Stomach (tissue), 4 donors: ENCODE data around the gene SERAC1.

Experiments
- POLR2A ChIP-seq, 4 donors: fragments of 450-650 bp; IDR thresholded peaks; one replicate each; pipeline ENCODE4 v1.6.1; 2016; ENCODE audit warnings: antibody characterized with exemption in 4 of 4, control low read depth in 2 of 4, mild to moderate bottlenecking in 1 of 4, moderate library complexity in 1 of 4
- POLR2AphosphoS5 ChIP-seq, 3 donors: sonication (generic); formaldehyde crosslinking; IDR thresholded peaks; one replicate each; pipeline ENCODE4 v1.6.1; 2016; ENCODE audit warnings: antibody characterized with exemption in 3 of 3
- TF ChIP-seq, protein P1 (sequence below), 7 experiments: fragments of 450-650 bp in 4 of 7; fragments of 200-600 bp in 3 of 7; sonication (generic) in 3 of 7; IDR thresholded peaks; one replicate each; pipeline ENCODE4 v1.5.1; 2016 to 2019; ENCODE audit warnings: antibody characterized with exemption in 7 of 7, control low read depth in 2 of 7, mild to moderate bottlenecking in 1 of 7

DNA sequence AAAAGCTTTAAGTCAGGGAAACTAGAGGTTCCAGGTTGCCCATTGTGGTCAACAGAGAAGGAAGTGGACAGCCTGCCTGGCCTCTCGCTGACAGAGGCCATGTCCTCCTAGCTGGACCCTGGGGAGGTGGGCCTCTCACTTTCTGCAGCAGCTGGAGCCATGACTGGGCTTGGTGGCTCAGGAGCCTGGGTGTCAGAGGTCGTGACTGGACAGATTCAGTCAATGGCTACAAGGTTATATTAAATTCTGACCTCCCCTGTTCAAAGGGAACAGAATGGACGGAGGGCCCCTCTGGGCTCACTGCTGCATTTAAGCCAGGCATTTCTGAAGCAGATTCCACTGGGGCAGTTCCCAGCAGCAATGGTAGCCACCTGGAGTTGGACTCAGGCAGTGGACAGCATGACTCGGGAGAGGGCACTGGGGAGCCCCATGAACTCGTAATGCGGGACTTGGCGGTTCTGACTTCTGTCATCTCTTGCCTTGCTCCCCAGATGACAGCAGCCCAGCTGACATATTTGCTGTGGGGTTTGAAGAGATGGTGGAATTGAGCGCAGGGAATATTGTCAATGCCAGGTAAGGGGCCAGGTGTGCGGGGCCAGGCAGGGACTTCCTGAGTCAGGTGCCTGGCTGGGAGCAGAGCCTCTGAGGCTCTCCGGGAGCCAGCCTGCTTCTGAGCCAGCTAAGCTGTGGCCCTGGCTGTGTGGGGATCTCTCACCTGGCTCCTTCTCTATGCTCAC lies 99.7 kb downstream of the SERAC1 start:
- TF ChIP-seq, protein P1, sequence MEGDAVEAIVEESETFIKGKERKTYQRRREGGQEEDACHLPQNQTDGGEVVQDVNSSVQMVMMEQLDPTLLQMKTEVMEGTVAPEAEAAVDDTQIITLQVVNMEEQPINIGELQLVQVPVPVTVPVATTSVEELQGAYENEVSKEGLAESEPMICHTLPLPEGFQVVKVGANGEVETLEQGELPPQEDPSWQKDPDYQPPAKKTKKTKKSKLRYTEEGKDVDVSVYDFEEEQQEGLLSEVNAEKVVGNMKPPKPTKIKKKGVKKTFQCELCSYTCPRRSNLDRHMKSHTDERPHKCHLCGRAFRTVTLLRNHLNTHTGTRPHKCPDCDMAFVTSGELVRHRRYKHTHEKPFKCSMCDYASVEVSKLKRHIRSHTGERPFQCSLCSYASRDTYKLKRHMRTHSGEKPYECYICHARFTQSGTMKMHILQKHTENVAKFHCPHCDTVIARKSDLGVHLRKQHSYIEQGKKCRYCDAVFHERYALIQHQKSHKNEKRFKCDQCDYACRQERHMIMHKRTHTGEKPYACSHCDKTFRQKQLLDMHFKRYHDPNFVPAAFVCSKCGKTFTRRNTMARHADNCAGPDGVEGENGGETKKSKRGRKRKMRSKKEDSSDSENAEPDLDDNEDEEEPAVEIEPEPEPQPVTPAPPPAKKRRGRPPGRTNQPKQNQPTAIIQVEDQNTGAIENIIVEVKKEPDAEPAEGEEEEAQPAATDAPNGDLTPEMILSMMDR (IDR thresholded peaks at IDR 0.05) = no peak
- TF ChIP-seq POLR2AphosphoS5 (IDR thresholded peaks at IDR 0.05) (no peak), POLR2A (IDR thresholded peaks at IDR 0.05) (no peak)
